Measurements from ENCODE around the gene RPN2. TPM values are rescaled to one million over a fixed set of nuclear protein-coding genes. Genes with fewer than 3 reads are reported as not detected.

Gene RPN2
- polyA plus RNA-seq, 1 of the 3 experiments (the other 2 are of a cell fraction), result 420 TPM

DNA sequence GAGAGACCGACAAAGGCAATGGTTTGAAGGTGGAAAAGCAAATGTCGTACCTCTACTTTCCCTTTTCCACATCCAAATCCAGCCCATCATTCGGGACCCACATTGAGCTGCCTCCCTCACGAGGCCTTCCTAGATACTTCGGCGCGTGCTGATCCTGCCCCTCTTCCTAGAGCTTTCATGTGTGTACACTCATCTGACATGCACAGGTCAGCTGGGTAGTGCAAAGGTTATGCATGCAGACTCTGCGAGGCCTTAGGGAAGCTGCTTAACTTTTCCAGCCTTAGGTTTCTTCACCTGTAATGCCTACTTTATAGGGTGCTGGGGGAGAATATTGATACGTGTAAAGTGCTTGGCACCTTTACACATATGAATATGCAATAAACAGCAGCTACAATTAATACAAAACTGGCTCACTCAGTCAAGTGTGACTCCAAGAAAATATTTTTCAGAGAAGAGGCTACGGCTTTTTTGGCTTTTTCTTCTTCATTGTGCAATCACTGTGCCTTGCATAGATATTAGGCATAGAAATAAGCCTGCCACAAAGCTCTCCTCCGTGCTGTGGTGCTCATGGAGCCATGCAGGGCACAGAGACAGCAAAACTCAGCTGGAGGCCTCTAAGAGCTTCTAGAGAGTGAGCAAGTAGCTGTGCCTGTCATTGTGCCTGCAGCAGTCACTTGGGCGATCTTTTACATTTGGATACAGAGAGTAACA lies 106.7 kb downstream of the RPN2 start:
- ChIA-PET POLR2A (no interaction called here), CTCF (interaction anchor here (1.2 to 8.6 kb wide), 2 partner anchors 9 to 15 kb away, joined by 3 to 32 read pairs; no protein-coding TSS in a partner anchor)
- Histone ChIP-seq H3K4me2 (no peak overlapping the region), H3K27ac (ENCODE audit: low read depth in 2 of 2, low read length in 1 of 2) (no peak overlapping the region), H3K9me3 (no peaks in the 10 kb centered on the region), H3F3A (replicated peaks; ENCODE audit: insufficient read depth) (no peaks in the 10 kb centered on the region), H3K79me2 (ENCODE audit: insufficient read depth) (peaks cover 17% of the 10 kb centered on the region), H3K9me2 (no peaks in the 10 kb centered on the region), H2AFZ (ENCODE audit: low read depth) (no peak overlapping the region), H4K20me1 (ENCODE audit: insufficient read depth) (no peaks in the 10 kb centered on the region), H3K4me1 (ENCODE audit: control insufficient read depth in 1 of 2, insufficient read depth in 2 of 2, low read depth in 1 of 2, low read length in 1 of 2) (peaks cover 4 to 22% of the 10 kb centered on the region in 2 experiments; a peak in 2 of 4 replicates), H3K36me3 (replicated peaks in 1 of 2; ENCODE audit: control insufficient read depth in 1 of 2, insufficient read depth in 2 of 2, low read length in 1 of 2) (no peaks in the 10 kb centered on the region), H3K9ac (no peak overlapping the region), H3K27me3 (ENCODE audit: insufficient read depth) (no peaks in the 10 kb centered on the region), H3K4me3 (ENCODE audit: low read depth in 2 of 2, low read length in 1 of 2) (no peak overlapping the region)
- DNase-seq, result no peak
- TF ChIP-seq FOXM1 (IDR thresholded peaks at IDR 0.05; ENCODE audit: low read depth), result no peak
- no peak for TF ChIP-seq GABPA (IDR thresholded peaks at IDR 0.05; ENCODE audit: low read depth)
- TF ChIP-seq, protein P1, sequence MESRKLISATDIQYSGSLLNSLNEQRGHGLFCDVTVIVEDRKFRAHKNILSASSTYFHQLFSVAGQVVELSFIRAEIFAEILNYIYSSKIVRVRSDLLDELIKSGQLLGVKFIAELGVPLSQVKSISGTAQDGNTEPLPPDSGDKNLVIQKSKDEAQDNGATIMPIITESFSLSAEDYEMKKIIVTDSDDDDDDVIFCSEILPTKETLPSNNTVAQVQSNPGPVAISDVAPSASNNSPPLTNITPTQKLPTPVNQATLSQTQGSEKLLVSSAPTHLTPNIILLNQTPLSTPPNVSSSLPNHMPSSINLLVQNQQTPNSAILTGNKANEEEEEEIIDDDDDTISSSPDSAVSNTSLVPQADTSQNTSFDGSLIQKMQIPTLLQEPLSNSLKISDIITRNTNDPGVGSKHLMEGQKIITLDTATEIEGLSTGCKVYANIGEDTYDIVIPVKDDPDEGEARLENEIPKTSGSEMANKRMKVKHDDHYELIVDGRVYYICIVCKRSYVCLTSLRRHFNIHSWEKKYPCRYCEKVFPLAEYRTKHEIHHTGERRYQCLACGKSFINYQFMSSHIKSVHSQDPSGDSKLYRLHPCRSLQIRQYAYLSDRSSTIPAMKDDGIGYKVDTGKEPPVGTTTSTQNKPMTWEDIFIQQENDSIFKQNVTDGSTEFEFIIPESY (IDR thresholded peaks at IDR 0.05; ENCODE audit: borderline replicate concordance, low read depth), result no peak
- TF ChIP-seq FOSL2 (IDR thresholded peaks at IDR 0.05; ENCODE audit: borderline replicate concordance, low read depth), result no peak
- WGBS (ENCODE audit: low lambda C conversion rate), result 85% methylated on average over 12 of the region's 12 CpGs

DNA sequence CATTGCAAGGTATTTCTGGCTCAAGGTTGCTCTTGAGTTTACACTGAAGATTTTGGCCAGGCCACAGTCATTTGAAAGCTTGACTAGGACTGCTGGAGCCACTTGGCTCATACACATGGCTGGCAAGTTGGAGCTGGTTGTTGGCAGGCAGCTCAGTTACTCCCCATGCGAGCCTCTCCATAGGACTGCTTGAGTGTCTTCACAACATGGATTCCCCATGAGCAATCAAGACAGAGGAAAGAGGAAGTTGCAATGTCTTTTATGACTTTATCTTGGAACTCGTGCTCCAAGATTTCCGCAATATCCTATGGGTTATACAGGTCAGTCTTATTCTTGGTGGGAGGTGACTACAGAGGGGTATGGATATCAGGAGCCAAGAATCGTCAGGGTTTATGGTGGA lies 109.0 kb downstream of the RPN2 start:
- Histone ChIP-seq H3K4me1 (ENCODE audit: control insufficient read depth in 1 of 2, insufficient read depth in 2 of 2, low read depth in 1 of 2, low read length in 1 of 2) (peaks cover 8 to 15% of the 10 kb centered on the region in 2 experiments; a peak in 2 of 4 replicates), H3K27ac (ENCODE audit: low read depth in 2 of 2, low read length in 1 of 2) (no peak overlapping the region), H3K9me3 (no peaks in the 10 kb centered on the region), H3K27me3 (ENCODE audit: insufficient read depth) (no peaks in the 10 kb centered on the region), H3K4me2 (no peak overlapping the region), H3F3A (replicated peaks; ENCODE audit: insufficient read depth) (peaks cover 4% of the 10 kb centered on the region), H3K9me2 (no peaks in the 10 kb centered on the region), H3K79me2 (ENCODE audit: insufficient read depth) (peaks cover 40% of the 10 kb centered on the region), H3K36me3 (replicated peaks in 1 of 2; ENCODE audit: control insufficient read depth in 1 of 2, insufficient read depth in 2 of 2, low read length in 1 of 2) (peaks cover 7 to 19% of the 10 kb centered on the region in 2 experiments), H3K9ac (no peak overlapping the region), H4K20me1 (ENCODE audit: insufficient read depth) (no peaks in the 10 kb centered on the region), H2AFZ (ENCODE audit: low read depth) (no peak overlapping the region), H3K4me3 (ENCODE audit: low read depth in 2 of 2, low read length in 1 of 2) (no peak overlapping the region)
- DNase-seq, result no peak
- ChIA-PET CTCF (interaction anchor here (1.4 to 8.6 kb wide), 3 partner anchors 12 to 95 kb away, joined by 4 to 32 read pairs (median 5); no protein-coding TSS in a partner anchor), POLR2A (no interaction called here)
- TF ChIP-seq FOXJ3 (CRISPR knock-in tag; IDR thresholded peaks at IDR 0.05), result no peak
- no peak for TF ChIP-seq POLR2AphosphoS5 (IDR thresholded peaks at IDR 0.05; ENCODE audit: low read depth, low read length)
- WGBS (ENCODE audit: low lambda C conversion rate), result 91% methylated on average over 4 of the region's 4 CpGs

DNA sequence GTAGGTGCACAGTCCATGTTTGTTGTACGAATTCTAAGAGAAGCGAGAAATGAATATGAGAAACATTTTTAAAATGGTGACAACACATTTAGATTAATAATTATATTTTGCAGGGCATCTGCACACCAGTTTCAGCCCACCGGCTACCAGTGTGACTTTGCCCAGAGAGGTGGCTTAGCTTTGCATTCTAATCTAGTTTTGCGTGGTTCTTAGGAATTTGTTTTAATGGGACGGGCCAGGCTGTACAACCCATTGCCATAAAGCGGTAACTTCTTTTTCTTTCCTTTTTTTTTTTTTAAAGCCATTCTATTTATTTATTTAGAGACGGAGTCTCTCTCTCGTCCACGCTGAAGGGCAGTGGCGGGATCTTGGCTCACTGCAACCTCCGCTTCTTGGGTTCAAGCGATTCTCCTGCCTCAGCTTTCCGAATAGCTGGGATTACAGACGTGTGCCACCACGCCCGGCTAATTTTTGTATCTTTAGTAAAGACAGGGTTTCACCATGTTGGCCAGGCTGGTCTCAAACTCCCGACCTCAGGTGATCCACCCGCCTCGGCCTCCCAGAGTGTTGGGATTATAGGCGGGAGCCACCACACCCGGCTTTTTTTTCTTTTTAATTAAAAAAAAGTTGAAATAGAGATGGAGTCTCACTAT lies 111.2 kb downstream of the RPN2 start:
- Histone ChIP-seq H3K9me3 (no peaks in the 10 kb centered on the region), H3K9me2 (no peaks in the 10 kb centered on the region), H3F3A (replicated peaks; ENCODE audit: insufficient read depth) (peaks cover 20% of the 10 kb centered on the region), H3K27ac (ENCODE audit: low read depth in 2 of 2, low read length in 1 of 2) (peak overlapping the region; percentile 90 to 96), H3K27me3 (ENCODE audit: insufficient read depth) (no peaks in the 10 kb centered on the region), H3K79me2 (ENCODE audit: insufficient read depth) (peaks cover 54% of the 10 kb centered on the region), H3K4me2 (peak overlapping the region; percentile 78), H4K20me1 (ENCODE audit: insufficient read depth) (no peaks in the 10 kb centered on the region), H3K36me3 (replicated peaks in 1 of 2; ENCODE audit: control insufficient read depth in 1 of 2, insufficient read depth in 2 of 2, low read length in 1 of 2) (peaks cover 7 to 19% of the 10 kb centered on the region in 2 experiments), H3K4me3 (ENCODE audit: low read depth in 2 of 2, low read length in 1 of 2) (peak overlapping the region; percentile 73 to 85), H2AFZ (ENCODE audit: low read depth) (peak overlapping the region; percentile 68; the same call in 1 of the 2 replicates), H3K4me1 (ENCODE audit: control insufficient read depth in 1 of 2, insufficient read depth in 2 of 2, low read depth in 1 of 2, low read length in 1 of 2) (peaks cover 17% of the 10 kb centered on the region in 2 experiments), H3K9ac (peak overlapping the region; percentile 94)
- ChIA-PET CTCF (interaction anchor here (1.0 to 8.6 kb wide), 7 partner anchors 14 to 95 kb away, joined by 3 to 32 read pairs (median 4); no protein-coding TSS in a partner anchor), POLR2A (interaction anchor here (1.2 to 1.9 kb wide), 5 partner anchors 10 to 55 kb away, joined by 5 to 9 read pairs (median 8); partner anchors contain the start of gene SRC)
- DNase-seq, result no peak
- WGBS (ENCODE audit: low lambda C conversion rate), result 50% methylated on average over 21 of the region's 21 CpGs
- TF ChIP-seq, protein P2, sequence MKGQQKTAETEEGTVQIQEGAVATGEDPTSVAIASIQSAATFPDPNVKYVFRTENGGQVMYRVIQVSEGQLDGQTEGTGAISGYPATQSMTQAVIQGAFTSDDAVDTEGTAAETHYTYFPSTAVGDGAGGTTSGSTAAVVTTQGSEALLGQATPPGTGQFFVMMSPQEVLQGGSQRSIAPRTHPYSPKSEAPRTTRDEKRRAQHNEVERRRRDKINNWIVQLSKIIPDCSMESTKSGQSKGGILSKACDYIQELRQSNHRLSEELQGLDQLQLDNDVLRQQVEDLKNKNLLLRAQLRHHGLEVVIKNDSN (IDR thresholded peaks at IDR 0.05; ENCODE audit: borderline replicate concordance, low read depth), result no peak
- TF ChIP-seq, protein P3, sequence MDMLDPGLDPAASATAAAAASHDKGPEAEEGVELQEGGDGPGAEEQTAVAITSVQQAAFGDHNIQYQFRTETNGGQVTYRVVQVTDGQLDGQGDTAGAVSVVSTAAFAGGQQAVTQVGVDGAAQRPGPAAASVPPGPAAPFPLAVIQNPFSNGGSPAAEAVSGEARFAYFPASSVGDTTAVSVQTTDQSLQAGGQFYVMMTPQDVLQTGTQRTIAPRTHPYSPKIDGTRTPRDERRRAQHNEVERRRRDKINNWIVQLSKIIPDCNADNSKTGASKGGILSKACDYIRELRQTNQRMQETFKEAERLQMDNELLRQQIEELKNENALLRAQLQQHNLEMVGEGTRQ (IDR thresholded peaks at IDR 0.05; ENCODE audit: borderline replicate concordance, low read depth, low read length), result no peak
- TF ChIP-seq, protein P1 (IDR thresholded peaks at IDR 0.05; ENCODE audit: borderline replicate concordance, low read depth), result no peak
- no peak for TF ChIP-seq MXI1 (IDR thresholded peaks at IDR 0.05; ENCODE audit: low read depth, low read length)
- TF ChIP-seq EZH2phosphoT487 (IDR thresholded peaks at IDR 0.05; ENCODE audit: borderline replicate concordance, low read depth), result no peak
